ENCODE data around the gene PRRG3. TPM values are rescaled to one million over a fixed set of nuclear protein-coding genes. Genes with fewer than 3 reads are reported as not detected.

Gene PRRG3
- total RNA-seq, 1 donor from 2014 or later, result not detected

- TF ChIP-seq CTCF (IDR thresholded peaks at IDR 0.05; ENCODE audit: insufficient read depth, low read length, severe bottlenecking), result no peak
- FAIRE-seq (no peak), DNase-seq (ENCODE audit: low read depth) (no peak)
- no peaks in the 10 kb centered on the region for H3K27me3 ChIP-seq (ENCODE audit: control insufficient read depth, insufficient read depth, low read length)
- no peak overlapping the region for H3K4me3 ChIP-seq (ENCODE audit: low read depth, low read length)
- no peaks in the 10 kb centered on the region for H3K36me3 ChIP-seq (ENCODE audit: control insufficient read depth, insufficient read depth, low read length)
Measured at GRCh38 chrX:151702026-151702714, 6.9 kb downstream of the PRRG3 start.

- DNase-seq (ENCODE audit: low read depth) (no peak), FAIRE-seq (no peak)
- H3K27me3 ChIP-seq (ENCODE audit: control insufficient read depth, insufficient read depth, low read length), result no peaks in the 10 kb centered on the region
- H3K4me3 ChIP-seq (ENCODE audit: low read depth, low read length), result no peak overlapping the region
- no peaks in the 10 kb centered on the region for H3K36me3 ChIP-seq (ENCODE audit: control insufficient read depth, insufficient read depth, low read length)
- TF ChIP-seq CTCF (IDR thresholded peaks at IDR 0.05; ENCODE audit: insufficient read depth, low read length, severe bottlenecking), result no peak
Measured at GRCh38 chrX:151702741-151703340, 7.6 kb downstream of the PRRG3 start.

GRCh38 chrX:151703487-151703886 is 8.2 kb downstream of the PRRG3 start:
- H3K27me3 ChIP-seq (ENCODE audit: control insufficient read depth, insufficient read depth, low read length), result no peaks in the 10 kb centered on the region
- no peak overlapping the region for H3K4me3 ChIP-seq (ENCODE audit: low read depth, low read length)
- FAIRE-seq (no peak), DNase-seq (ENCODE audit: low read depth) (no peak)
- H3K36me3 ChIP-seq (ENCODE audit: control insufficient read depth, insufficient read depth, low read length), result no peaks in the 10 kb centered on the region
- no peak for TF ChIP-seq CTCF (IDR thresholded peaks at IDR 0.05; ENCODE audit: insufficient read depth, low read length, severe bottlenecking)

GRCh38 chrX:151704041-151704663 is 8.9 kb downstream of the PRRG3 start:
- Histone ChIP-seq H3K27me3 (ENCODE audit: control insufficient read depth, insufficient read depth, low read length) (no peaks in the 10 kb centered on the region), H3K4me3 (ENCODE audit: low read depth, low read length) (no peak overlapping the region), H3K36me3 (ENCODE audit: control insufficient read depth, insufficient read depth, low read length) (no peaks in the 10 kb centered on the region)
- DNase-seq (ENCODE audit: low read depth) (no peak), FAIRE-seq (no peak)
- TF ChIP-seq CTCF (IDR thresholded peaks at IDR 0.05; ENCODE audit: insufficient read depth, low read length, severe bottlenecking), result no peak

- no peaks in the 10 kb centered on the region for H3K36me3 ChIP-seq (ENCODE audit: control insufficient read depth, insufficient read depth, low read length)
- no peak overlapping the region for H3K4me3 ChIP-seq (ENCODE audit: low read depth, low read length)
- TF ChIP-seq CTCF (IDR thresholded peaks at IDR 0.05; ENCODE audit: insufficient read depth, low read length, severe bottlenecking), result no peak
- no peaks in the 10 kb centered on the region for H3K27me3 ChIP-seq (ENCODE audit: control insufficient read depth, insufficient read depth, low read length)
- FAIRE-seq (no peak), DNase-seq (ENCODE audit: low read depth) (no peak)
Measured at GRCh38 chrX:151708821-151709220, 13.6 kb downstream of the PRRG3 start.
